PC-9 (cell line): ENCODE results near the gene KDM5A. TPM values are rescaled to one million over a fixed set of nuclear protein-coding genes. Genes with fewer than 3 reads are reported as not detected.

ENCODE experiments used
- BruUV-seq: library from RNA; stranded (reverse); fragments of 400-500 nt; replicated peaks from 2 replicates; lab custom pipeline; 2021; lab: Mats Ljungman, UMichigan
- CTCF ChIA-PET: fragments of 300-600 bp; sonication (Branson Sonifier 250); formaldehyde crosslinking; loops from one replicate; lab custom pipeline; 2022; ENCODE audit warnings: antibody characterized with exemption; lab: Charles Lee
- POLR2A ChIA-PET: fragments of 300-600 bp; sonication (Branson Sonifier 250); formaldehyde crosslinking; loops from one replicate; lab custom pipeline; 2022; ENCODE audit warnings: antibody characterized with exemption; ENCODE audit not compliant: unreplicated experiment; lab: Charles Lee
- DNase-seq, 2 experiments: peaks; one replicate each; pipeline versions ENCODE4 v3.0.0 to v3.0.0-alpha.2; 2015 to 2022; ENCODE audit warnings: mixed read lengths in 1 of 2
- H2AFZ ChIP-seq: fragments of 200-600 bp; sonication (generic); 2 replicates; pipeline ENCODE4 v1.8.1; 2017; ENCODE audit warnings: antibody characterized with exemption
- H3F3A ChIP-seq: fragments of 200-600 bp; sonication (generic); 2 replicates; pipeline ENCODE4 v1.8.1; 2017; ENCODE audit warnings: antibody characterized with exemption, mild to moderate bottlenecking, low read depth; ENCODE audit not compliant: insufficient read depth
- H3K27ac ChIP-seq: fragments of 200-600 bp; sonication (generic); 2 replicates; pipeline ENCODE4 v1.6.1; 2016; ENCODE audit warnings: mixed run types
- H3K27me3 ChIP-seq: fragments of 200-600 bp; sonication (generic); 2 replicates; pipeline ENCODE4 v1.6.1; 2016; ENCODE audit warnings: low read depth, mixed run types; ENCODE audit not compliant: insufficient read depth
- H3K36me3 ChIP-seq: fragments of 200-600 bp; sonication (generic); 2 replicates; pipeline ENCODE4 v1.6.1; 2016; ENCODE audit warnings: low read depth, mixed run types
- H3K4me1 ChIP-seq: fragments of 200-600 bp; sonication (generic); replicated peaks from 2 replicates; pipeline ENCODE4 v1.6.1; 2016; ENCODE audit warnings: mixed run types; ENCODE audit not compliant: insufficient read depth
- H3K4me2 ChIP-seq: fragments of 200-600 bp; sonication (generic); 2 replicates; pipeline ENCODE4 v1.6.1; 2017; ENCODE audit warnings: mixed run types
- H3K4me3 ChIP-seq: fragments of 200-600 bp; sonication (generic); 2 replicates; pipeline ENCODE4 v1.6.1; 2016; ENCODE audit warnings: mixed run types
- H3K79me2 ChIP-seq: fragments of 200-600 bp; sonication (generic); 2 replicates; pipeline ENCODE4 v1.6.1; 2017; ENCODE audit warnings: low read depth, mixed run types
- H3K9me2 ChIP-seq: fragments of 200-600 bp; sonication (generic); 2 replicates; pipeline ENCODE4 v1.8.1; 2017; ENCODE audit warnings: mild to moderate bottlenecking; ENCODE audit not compliant: insufficient read depth
- H3K9me3 ChIP-seq: fragments of 200-600 bp; sonication (generic); 2 replicates; pipeline ENCODE4 v1.8.1; 2016; ENCODE audit warnings: low read depth; ENCODE audit not compliant: insufficient read depth
- H4K20me1 ChIP-seq: fragments of 200-600 bp; sonication (generic); 2 replicates; pipeline ENCODE4 v1.8.1; 2017; ENCODE audit not compliant: insufficient read depth
- EZH2 ChIP-seq: fragments of 200-600 bp; sonication (generic); IDR thresholded peaks from 2 replicates; pipeline ENCODE4 v1.8.0; 2017; ENCODE audit warnings: antibody characterized with exemption, low read depth
- intact Hi-C: fragments of 100-400 bp; cut with micrococcal nuclease; formaldehyde crosslinking; loops from one replicate; pipeline ENCODE4 v1.10.0; 2022; ENCODE audit not compliant: unreplicated experiment
- total RNA-seq: library from RNA; stranded (reverse); gene quantifications from 2 replicates; pipeline ENCODE4 v1.2.3, GENCODE V29; 2021
- TF ChIP-seq, protein P1 (sequence below): fragments of 200-600 bp; sonication (generic); conservative IDR thresholded peaks from 2 replicates; pipeline ENCODE4 v1.6.1; 2017; ENCODE audit warnings: mixed run types, antibody characterized with exemption, mild to moderate bottlenecking, moderate library complexity

KDM5A gene
- total RNA-seq, 1 experiment from 2014 or later = 68.0 TPM

DNA sequence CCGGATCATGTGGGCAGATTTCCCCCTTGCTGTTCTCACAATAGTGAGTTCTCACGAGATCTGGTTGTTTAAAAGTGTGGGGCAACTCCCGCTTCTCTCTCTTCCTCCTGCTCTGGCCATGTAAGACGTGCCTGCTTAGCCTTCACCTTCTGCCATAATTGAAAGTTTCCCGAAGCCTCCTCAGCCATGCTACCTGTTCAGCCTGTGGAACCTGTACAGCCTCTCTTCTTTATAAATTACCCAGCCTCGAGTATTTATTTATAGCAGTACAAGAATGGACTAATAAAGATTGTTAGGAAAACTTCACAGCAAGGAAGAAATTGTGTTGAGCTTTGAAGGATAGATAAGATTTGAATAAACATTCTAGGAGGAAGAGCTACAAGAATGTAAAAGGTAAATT lies 52.1 kb downstream of the KDM5A start:
- peaks cover 21% of the 10 kb centered on the region for H4K20me1 ChIP-seq
- no peak overlapping the region for H3K4me2 ChIP-seq
- no peaks in the 10 kb centered on the region for H3K79me2 ChIP-seq
- H2AFZ ChIP-seq = no peak overlapping the region
- H3K4me1 ChIP-seq = peaks cover 17% of the 10 kb centered on the region
- no peak overlapping the region for H3K27ac ChIP-seq
- no peaks in the 10 kb centered on the region for H3K27me3 ChIP-seq
- H3K4me3 ChIP-seq = no peak overlapping the region
- POLR2A ChIA-PET = no interaction called here
- H3K36me3 ChIP-seq = peaks cover 18% of the 10 kb centered on the region; the same call in 1 of the 2 replicates
- peaks cover 15% of the 10 kb centered on the region for H3F3A ChIP-seq
- intact Hi-C loops = no loop called here
- H3K9me2 ChIP-seq = no peaks in the 10 kb centered on the region
- no peaks in the 10 kb centered on the region for H3K9me3 ChIP-seq
- TF ChIP-seq, protein P1, sequence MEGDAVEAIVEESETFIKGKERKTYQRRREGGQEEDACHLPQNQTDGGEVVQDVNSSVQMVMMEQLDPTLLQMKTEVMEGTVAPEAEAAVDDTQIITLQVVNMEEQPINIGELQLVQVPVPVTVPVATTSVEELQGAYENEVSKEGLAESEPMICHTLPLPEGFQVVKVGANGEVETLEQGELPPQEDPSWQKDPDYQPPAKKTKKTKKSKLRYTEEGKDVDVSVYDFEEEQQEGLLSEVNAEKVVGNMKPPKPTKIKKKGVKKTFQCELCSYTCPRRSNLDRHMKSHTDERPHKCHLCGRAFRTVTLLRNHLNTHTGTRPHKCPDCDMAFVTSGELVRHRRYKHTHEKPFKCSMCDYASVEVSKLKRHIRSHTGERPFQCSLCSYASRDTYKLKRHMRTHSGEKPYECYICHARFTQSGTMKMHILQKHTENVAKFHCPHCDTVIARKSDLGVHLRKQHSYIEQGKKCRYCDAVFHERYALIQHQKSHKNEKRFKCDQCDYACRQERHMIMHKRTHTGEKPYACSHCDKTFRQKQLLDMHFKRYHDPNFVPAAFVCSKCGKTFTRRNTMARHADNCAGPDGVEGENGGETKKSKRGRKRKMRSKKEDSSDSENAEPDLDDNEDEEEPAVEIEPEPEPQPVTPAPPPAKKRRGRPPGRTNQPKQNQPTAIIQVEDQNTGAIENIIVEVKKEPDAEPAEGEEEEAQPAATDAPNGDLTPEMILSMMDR = no peak
- no peak for TF ChIP-seq EZH2
- CTCF ChIA-PET = no interaction called here
- DNase-seq = no peak
- BruUV-seq = no TSS peak

DNA sequence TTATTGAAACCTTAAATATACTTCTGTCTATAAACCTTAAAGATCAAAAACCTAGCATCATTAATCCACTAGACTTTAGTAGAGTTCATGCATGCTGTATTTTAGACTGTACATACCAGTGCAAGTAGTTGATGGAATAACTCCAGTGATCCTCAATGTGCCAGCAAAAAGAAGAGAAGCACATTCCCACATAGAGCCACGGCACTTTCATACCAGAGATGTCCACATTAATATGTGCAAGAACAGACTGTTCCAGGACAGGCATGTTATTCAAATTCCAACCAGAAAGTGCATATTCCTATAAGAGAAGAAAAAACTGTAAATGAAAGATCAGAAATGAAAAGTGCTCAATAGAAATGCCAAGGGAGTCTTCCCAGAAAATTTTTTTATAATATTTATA lies 55.0 kb downstream of the KDM5A start:
- Histone ChIP-seq H3K27ac (no peak overlapping the region), H3K79me2 (no peaks in the 10 kb centered on the region), H3K9me3 (no peaks in the 10 kb centered on the region), H3K4me2 (no peak overlapping the region), H3K27me3 (no peaks in the 10 kb centered on the region), H3K9me2 (no peaks in the 10 kb centered on the region), H2AFZ (no peak overlapping the region), H4K20me1 (peaks cover 21% of the 10 kb centered on the region), H3K4me1 (peaks cover 17% of the 10 kb centered on the region), H3K4me3 (no peak overlapping the region), H3K36me3 (peaks cover 28% of the 10 kb centered on the region), H3F3A (peaks cover 16% of the 10 kb centered on the region)
- ChIA-PET CTCF (no interaction called here), POLR2A (no interaction called here)
- no peak for TF ChIP-seq EZH2
- TF ChIP-seq, protein P1 = no peak
- DNase-seq = no peak
- intact Hi-C loops = no loop called here
- BruUV-seq = no TSS peak

DNA sequence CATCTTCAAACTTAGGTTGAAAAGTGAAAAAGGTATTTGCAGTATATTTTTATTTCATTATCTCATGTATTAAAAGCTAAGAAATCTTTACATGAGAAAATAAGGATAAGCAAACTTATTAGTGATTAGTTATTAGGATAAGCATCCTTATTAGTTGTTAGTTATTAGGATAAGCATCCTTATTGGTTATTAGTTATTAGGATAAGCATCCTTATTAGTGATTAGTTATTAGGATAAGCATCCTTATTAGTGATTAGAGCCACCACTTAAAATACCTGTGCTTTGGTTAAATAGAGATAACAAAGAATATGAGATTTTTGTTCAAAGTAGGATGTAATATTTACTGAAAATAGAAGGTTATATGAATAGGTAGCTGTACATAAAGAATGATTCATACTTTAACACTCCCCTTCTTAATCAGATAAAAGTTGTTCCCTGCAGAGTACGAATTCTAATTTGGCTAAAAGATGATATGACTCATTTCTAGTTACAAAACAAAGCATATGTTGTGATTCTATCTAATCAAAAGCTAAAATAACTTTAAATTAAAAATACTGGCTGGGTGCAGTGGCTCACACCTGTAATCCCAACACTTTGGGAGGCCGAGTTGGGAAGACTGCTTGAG lies 56.4 kb downstream of the KDM5A start:
- H3K27me3 ChIP-seq = no peaks in the 10 kb centered on the region
- no peaks in the 10 kb centered on the region for H3K9me2 ChIP-seq
- intact Hi-C loops = no loop called here
- H4K20me1 ChIP-seq = peaks cover 21% of the 10 kb centered on the region
- H3K36me3 ChIP-seq = peaks cover 38% of the 10 kb centered on the region
- BruUV-seq = no TSS peak
- no peak overlapping the region for H2AFZ ChIP-seq
- H3K4me2 ChIP-seq = no peak overlapping the region
- ChIA-PET CTCF (no interaction called here), POLR2A (interaction anchor here (0.6 kb wide), 1 partner anchor 1338 kb away, joined by 3 read pairs; no protein-coding TSS in a partner anchor)
- no peaks in the 10 kb centered on the region for H3K79me2 ChIP-seq
- H3F3A ChIP-seq = peaks cover 16% of the 10 kb centered on the region
- H3K4me3 ChIP-seq = no peak overlapping the region
- TF ChIP-seq EZH2 = no peak
- TF ChIP-seq, protein P1 = no peak
- no peaks in the 10 kb centered on the region for H3K9me3 ChIP-seq
- H3K4me1 ChIP-seq = peaks cover 17% of the 10 kb centered on the region
- H3K27ac ChIP-seq = peak overlapping the region; percentile 6; the same call in 1 of the 2 replicates
- peak in 1 of 2 experiments; percentile 79 for DNase-seq
